K562 (cell line): ENCODE data around the gene DNAJB6. TPM values are rescaled to one million over a fixed set of nuclear protein-coding genes. Genes with fewer than 3 reads are reported as not detected.

Experiments used
- EGR1 ChIP-seq: fragments of 450-650 bp; conservative IDR thresholded peaks from 2 replicates; pipeline ENCODE4 v1.6.1; 2017; ENCODE audit warnings: mild to moderate bottlenecking
- HMG20A ChIP-seq: fragments of 450-650 bp; formaldehyde crosslinking; conservative IDR thresholded peaks from 2 replicates; pipeline ENCODE4 v1.4.0; 2020; ENCODE audit warnings: mild to moderate bottlenecking, mixed read lengths
- KLF6 ChIP-seq: fragments of 250-450 bp; sonication (Bioruptor Pico); IDR thresholded peaks from 2 replicates; pipeline ENCODE4 v1.4.0; 2020; ENCODE audit warnings: mild to moderate bottlenecking, moderate library complexity, borderline replicate concordance
- MAZ ChIP-seq, 2 experiments: fragments of 450-650 bp in 1 of 2; sonication (generic) in 1 of 2; formaldehyde crosslinking; IDR thresholded peaks in 1 of 2; conservative IDR thresholded peaks in 1 of 2; 2 replicates each; pipeline versions ENCODE4 v1.4.0 to v1.5.0; 2020; ENCODE audit warnings: mild to moderate bottlenecking in 1 of 2, missing genetic modification reagents in 1 of 2
- PYGO2 ChIP-seq: fragments of 450-650 bp; IDR thresholded peaks from 2 replicates; pipeline ENCODE4 v1.6.1; 2016; ENCODE audit warnings: mild to moderate bottlenecking, missing genetic modification characterization, moderate library complexity, missing compliant biosample characterization
- RBM15 ChIP-seq: fragments of 200-400 bp; formaldehyde crosslinking; IDR thresholded peaks from 2 replicates; pipeline ENCODE4 v1.6.1; 2018; ENCODE audit warnings: mild to moderate bottlenecking, low read length, moderate library complexity; ENCODE audit not compliant: insufficient read depth
- SMARCA5 ChIP-seq: fragments of 450-650 bp; IDR thresholded peaks from 2 replicates; pipeline ENCODE4 v1.6.1; 2016
- TARDBP ChIP-seq: fragments of 450-650 bp; IDR thresholded peaks from 2 replicates; pipeline ENCODE4 v1.6.1; 2016
- TBL1XR1 ChIP-seq, 2 experiments: IDR thresholded peaks; 2 replicates each; pipeline ENCODE4 v1.6.1; 2012; ENCODE audit warnings: improper control_type of control experiment in 2 of 2, low read length in 2 of 2, mild to moderate bottlenecking in 1 of 2
- ZNF717 ChIP-seq: fragments of 250-450 bp; sonication (Bioruptor Pico); IDR thresholded peaks from 2 replicates; pipeline ENCODE4 v1.5.0; 2021
- polyA plus RNA-seq, 8 experiments: library from polyadenylated mRNA; depleted of rRNA in 4 of 8; stranded (reverse) in 5 of 8; unstranded in 3 of 8; fragments of >200 nt; fragmentation: Nextera tagmentation in 2 of 8; fragmentation: Illumina TruSeq in 1 of 8; extraction: Ambion mirVana in 2 of 8; extraction: Trizol in 1 of 8; gene quantifications; 2 replicates each; pipeline versions ENCODE4 v1.2.1 to v1.2.3, GENCODE V29; 2011 to 2014; ENCODE audit warnings: inconsistent platforms in 1 of 8, missing spikeins in 1 of 8
- total RNA-seq, 7 experiments: library from RNA; depleted of rRNA in 6 of 7; stranded (reverse); fragments of >200 nt in 6 of 7; fragmentation: Illumina TruSeq in 2 of 7; extraction: Trizol in 2 of 7; gene quantifications; 2 replicates each; pipeline versions ENCODE4 v1.2.1 to v1.2.3, GENCODE V29; 2011 to 2021; ENCODE audit warnings: low replicate concordance in 1 of 7
- TF ChIP-seq, protein P1 (sequence below), 2 experiments: fragments of 250-450 bp in 1 of 2; fragments of 450-650 bp in 1 of 2; sonication (Bioruptor Pico) in 1 of 2; IDR thresholded peaks; 2 replicates each; pipeline versions ENCODE4 v1.6.1 to v1.8.0; 2016 to 2021; ENCODE audit warnings: mild to moderate bottlenecking in 2 of 2, moderate library complexity in 2 of 2, missing compliant biosample characterization in 1 of 2, missing genetic modification characterization in 1 of 2
- TF ChIP-seq, protein P2 (sequence below): fragments of 250-450 bp; sonication (Bioruptor Pico); IDR thresholded peaks from 2 replicates; pipeline ENCODE4 v1.8.0; 2021; ENCODE audit warnings: mild to moderate bottlenecking, moderate library complexity
- TF ChIP-seq, protein P3 (sequence below): fragments of 450-650 bp; conservative IDR thresholded peaks from 2 replicates; pipeline ENCODE4 v1.6.1; 2016; ENCODE audit warnings: missing genetic modification characterization, low read depth, mild to moderate bottlenecking, control low read depth, missing compliant biosample characterization
- TF ChIP-seq, protein P4 (sequence below): IDR thresholded peaks from 3 replicates; pipeline ENCODE4 v1.6.1; 2011; ENCODE audit warnings: borderline replicate concordance, mild to moderate bottlenecking, moderate library complexity; ENCODE audit not compliant: insufficient read length; ENCODE audit errors: extremely low read depth
- TF ChIP-seq, protein P5 (sequence below): fragments of 250-450 bp; sonication (Bioruptor Pico); IDR thresholded peaks from 2 replicates; pipeline ENCODE4 v1.4.0; 2020; ENCODE audit warnings: mild to moderate bottlenecking, moderate library complexity

The DNAJB6 gene
- total and polyA plus RNA-seq, 9 of the 15 experiments (the other 6 are each of a cell fraction or from before 2014, with no cell fraction given): 84.5 to 158 (median 135) TPM

DNA sequence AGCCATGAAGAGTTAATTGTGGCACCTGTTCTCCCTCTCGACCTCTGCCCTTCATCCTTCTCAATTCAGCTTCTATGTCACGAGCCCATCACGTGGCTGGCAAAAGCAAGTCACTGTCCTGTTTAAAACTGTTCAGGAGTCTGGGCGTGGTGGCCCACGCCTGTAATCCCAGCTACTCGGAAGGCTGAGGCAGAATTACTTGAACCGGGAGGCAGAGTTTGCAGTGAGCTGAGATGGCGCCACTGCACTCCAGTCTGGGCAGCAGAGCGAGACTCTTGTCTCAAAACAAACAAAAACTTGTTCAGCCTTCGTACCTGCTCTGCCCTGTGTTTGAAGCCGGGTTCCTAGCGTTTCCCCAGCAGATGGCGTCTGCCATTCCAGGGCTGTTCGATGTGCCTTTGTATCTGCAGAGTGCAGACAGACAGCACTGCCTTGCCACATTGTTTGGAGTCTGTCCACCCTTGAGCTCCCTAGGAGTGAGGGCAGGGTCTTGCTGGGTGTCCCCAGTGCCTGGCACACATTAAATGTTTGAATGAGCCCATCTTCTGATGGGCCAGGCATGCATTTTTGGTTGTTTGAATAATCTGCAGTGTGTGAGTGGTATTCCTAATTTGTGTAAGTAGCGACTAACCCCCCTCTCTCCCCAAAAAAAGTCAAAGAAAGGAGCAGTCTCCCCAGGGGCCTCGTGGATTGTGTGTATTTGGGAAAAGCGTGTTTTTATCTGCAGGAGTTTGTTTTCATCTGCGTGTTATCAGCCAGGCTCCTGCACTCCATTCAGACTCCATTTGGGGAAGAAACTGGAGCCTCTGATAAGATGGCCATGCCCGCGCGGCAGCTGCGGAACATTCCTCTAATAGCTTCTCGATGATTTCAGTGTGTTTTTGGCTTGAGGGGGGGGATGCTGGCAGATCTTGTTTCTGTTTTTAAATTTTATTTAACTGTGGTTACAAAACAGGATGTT, 61.2 kb downstream of the DNAJB6 start (continued):
- TF ChIP-seq SMARCA5: peak; percentile 73; the same call in 1 of the 2 replicates
- TF ChIP-seq, protein P1, sequence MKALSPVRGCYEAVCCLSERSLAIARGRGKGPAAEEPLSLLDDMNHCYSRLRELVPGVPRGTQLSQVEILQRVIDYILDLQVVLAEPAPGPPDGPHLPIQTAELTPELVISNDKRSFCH (CRISPR knock-in tag; IDR thresholded peaks at IDR 0.05): no peak
- TF ChIP-seq, protein P1 (tag; IDR thresholded peaks at IDR 0.05): peak; percentile 84
- no peak for TF ChIP-seq HMG20A (CRISPR knock-in tag)
- TF ChIP-seq KLF6: 0 out of 2 replicates have a peak, but pooled peaks have one; percentile 40
- TF ChIP-seq, protein P2, sequence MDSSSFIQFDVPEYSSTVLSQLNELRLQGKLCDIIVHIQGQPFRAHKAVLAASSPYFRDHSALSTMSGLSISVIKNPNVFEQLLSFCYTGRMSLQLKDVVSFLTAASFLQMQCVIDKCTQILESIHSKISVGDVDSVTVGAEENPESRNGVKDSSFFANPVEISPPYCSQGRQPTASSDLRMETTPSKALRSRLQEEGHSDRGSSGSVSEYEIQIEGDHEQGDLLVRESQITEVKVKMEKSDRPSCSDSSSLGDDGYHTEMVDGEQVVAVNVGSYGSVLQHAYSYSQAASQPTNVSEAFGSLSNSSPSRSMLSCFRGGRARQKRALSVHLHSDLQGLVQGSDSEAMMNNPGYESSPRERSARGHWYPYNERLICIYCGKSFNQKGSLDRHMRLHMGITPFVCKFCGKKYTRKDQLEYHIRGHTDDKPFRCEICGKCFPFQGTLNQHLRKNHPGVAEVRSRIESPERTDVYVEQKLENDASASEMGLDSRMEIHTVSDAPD (CRISPR knock-in tag): no peak
- peak; percentile 53; the same call in 1 of the 2 replicates for TF ChIP-seq TARDBP
- TF ChIP-seq EGR1: no peak
- peak; percentile 70 to 95; a peak in 3 of 4 replicates for TF ChIP-seq TBL1XR1 (IDR thresholded peaks at IDR 0.05; ENCODE audit: low read length in 2 of 2)
- TF ChIP-seq, protein P3, sequence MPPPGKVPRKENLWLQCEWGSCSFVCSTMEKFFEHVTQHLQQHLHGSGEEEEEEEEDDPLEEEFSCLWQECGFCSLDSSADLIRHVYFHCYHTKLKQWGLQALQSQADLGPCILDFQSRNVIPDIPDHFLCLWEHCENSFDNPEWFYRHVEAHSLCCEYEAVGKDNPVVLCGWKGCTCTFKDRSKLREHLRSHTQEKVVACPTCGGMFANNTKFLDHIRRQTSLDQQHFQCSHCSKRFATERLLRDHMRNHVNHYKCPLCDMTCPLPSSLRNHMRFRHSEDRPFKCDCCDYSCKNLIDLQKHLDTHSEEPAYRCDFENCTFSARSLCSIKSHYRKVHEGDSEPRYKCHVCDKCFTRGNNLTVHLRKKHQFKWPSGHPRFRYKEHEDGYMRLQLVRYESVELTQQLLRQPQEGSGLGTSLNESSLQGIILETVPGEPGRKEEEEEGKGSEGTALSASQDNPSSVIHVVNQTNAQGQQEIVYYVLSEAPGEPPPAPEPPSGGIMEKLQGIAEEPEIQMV (tag): no peak; the same call in 1 of the 2 replicates
- no peak for TF ChIP-seq RBM15
- no peak for TF ChIP-seq PYGO2 (tag)
- TF ChIP-seq, protein P4, sequence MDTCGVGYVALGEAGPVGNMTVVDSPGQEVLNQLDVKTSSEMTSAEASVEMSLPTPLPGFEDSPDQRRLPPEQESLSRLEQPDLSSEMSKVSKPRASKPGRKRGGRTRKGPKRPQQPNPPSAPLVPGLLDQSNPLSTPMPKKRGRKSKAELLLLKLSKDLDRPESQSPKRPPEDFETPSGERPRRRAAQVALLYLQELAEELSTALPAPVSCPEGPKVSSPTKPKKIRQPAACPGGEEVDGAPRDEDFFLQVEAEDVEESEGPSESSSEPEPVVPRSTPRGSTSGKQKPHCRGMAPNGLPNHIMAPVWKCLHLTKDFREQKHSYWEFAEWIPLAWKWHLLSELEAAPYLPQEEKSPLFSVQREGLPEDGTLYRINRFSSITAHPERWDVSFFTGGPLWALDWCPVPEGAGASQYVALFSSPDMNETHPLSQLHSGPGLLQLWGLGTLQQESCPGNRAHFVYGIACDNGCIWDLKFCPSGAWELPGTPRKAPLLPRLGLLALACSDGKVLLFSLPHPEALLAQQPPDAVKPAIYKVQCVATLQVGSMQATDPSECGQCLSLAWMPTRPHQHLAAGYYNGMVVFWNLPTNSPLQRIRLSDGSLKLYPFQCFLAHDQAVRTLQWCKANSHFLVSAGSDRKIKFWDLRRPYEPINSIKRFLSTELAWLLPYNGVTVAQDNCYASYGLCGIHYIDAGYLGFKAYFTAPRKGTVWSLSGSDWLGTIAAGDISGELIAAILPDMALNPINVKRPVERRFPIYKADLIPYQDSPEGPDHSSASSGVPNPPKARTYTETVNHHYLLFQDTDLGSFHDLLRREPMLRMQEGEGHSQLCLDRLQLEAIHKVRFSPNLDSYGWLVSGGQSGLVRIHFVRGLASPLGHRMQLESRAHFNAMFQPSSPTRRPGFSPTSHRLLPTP: no peak
- TF ChIP-seq, protein P5, sequence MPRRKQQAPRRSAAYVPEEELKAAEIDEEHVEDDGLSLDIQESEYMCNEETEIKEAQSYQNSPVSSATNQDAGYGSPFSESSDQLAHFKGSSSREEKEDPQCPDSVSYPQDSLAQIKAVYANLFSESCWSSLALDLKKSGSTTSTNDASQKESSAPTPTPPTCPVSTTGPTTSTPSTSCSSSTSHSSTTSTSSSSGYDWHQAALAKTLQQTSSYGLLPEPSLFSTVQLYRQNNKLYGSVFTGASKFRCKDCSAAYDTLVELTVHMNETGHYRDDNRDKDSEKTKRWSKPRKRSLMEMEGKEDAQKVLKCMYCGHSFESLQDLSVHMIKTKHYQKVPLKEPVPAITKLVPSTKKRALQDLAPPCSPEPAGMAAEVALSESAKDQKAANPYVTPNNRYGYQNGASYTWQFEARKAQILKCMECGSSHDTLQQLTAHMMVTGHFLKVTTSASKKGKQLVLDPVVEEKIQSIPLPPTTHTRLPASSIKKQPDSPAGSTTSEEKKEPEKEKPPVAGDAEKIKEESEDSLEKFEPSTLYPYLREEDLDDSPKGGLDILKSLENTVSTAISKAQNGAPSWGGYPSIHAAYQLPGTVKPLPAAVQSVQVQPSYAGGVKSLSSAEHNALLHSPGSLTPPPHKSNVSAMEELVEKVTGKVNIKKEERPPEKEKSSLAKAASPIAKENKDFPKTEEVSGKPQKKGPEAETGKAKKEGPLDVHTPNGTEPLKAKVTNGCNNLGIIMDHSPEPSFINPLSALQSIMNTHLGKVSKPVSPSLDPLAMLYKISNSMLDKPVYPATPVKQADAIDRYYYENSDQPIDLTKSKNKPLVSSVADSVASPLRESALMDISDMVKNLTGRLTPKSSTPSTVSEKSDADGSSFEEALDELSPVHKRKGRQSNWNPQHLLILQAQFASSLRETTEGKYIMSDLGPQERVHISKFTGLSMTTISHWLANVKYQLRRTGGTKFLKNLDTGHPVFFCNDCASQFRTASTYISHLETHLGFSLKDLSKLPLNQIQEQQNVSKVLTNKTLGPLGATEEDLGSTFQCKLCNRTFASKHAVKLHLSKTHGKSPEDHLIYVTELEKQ (CRISPR knock-in tag): no peak
- no peak for TF ChIP-seq ZNF717 (CRISPR knock-in tag)
- TF ChIP-seq MAZ (CRISPR knock-in tag; conservative IDR thresholded peaks at IDR 0.05 in 1 of 2, IDR thresholded peaks at IDR 0.05 in 1 of 2): peak; percentile 63 to 64
